Endothelial cell (in vitro differentiated cells): ENCODE measurements around the gene UBA7. TPM values are rescaled to one million over a fixed set of nuclear protein-coding genes. Genes with fewer than 3 reads are reported as not detected.
A peak's percentile ranks its signal among the peaks of the same experiment; 100 is the strongest.
"Not testable (repeated sequence)": the region's sequence is repeated elsewhere in the genome, so short reads cannot be mapped to it uniquely, and the experiment has no call there.

ENCODE experiments used
- DNase-seq: peaks from one replicate; pipeline ENCODE4 v3.0.0; 2021; ENCODE audit warnings: low spot score
- H3K27ac Mint-ChIP-seq: one replicate; pipeline ENCODE4 v1.8.0; 2021; ENCODE audit warnings: mixed read lengths, inconsistent platforms; ENCODE audit not compliant: unreplicated experiment
- H3K27me3 Mint-ChIP-seq: one replicate; pipeline ENCODE4 v1.8.0; 2021; ENCODE audit warnings: mild to moderate bottlenecking, moderate library complexity, mixed read lengths, inconsistent platforms; ENCODE audit not compliant: unreplicated experiment
- H3K36me3 Mint-ChIP-seq: one replicate; pipeline ENCODE4 v1.8.0; 2021; ENCODE audit warnings: mild to moderate bottlenecking, low read depth, mixed read lengths, inconsistent platforms; ENCODE audit not compliant: unreplicated experiment
- H3K4me1 Mint-ChIP-seq: one replicate; pipeline ENCODE4 v1.8.0; 2021; ENCODE audit warnings: mild to moderate bottlenecking, mixed read lengths, inconsistent platforms; ENCODE audit not compliant: unreplicated experiment
- H3K4me3 Mint-ChIP-seq: one replicate; pipeline ENCODE4 v1.8.0; 2021; ENCODE audit warnings: mild to moderate bottlenecking, mixed read lengths, inconsistent platforms; ENCODE audit not compliant: unreplicated experiment
- H3K9me3 Mint-ChIP-seq: one replicate; pipeline ENCODE4 v1.8.0; 2021; ENCODE audit warnings: mixed read lengths, inconsistent platforms; ENCODE audit not compliant: unreplicated experiment
- CTCF ChIP-seq: fragments of 200-600 bp; sonication (generic); IDR thresholded peaks from one replicate; pipeline ENCODE4 v1.5.0; 2021; ENCODE audit warnings: antibody characterized with exemption; ENCODE audit not compliant: unreplicated experiment
- total RNA-seq: library from RNA; stranded (reverse); fragmentation: NEBNext Ultra II Directional; extraction: Animal tissue kit (Norgen Biotek cat#: 25700); gene quantifications from one replicate; pipeline ENCODE4 v1.2.1, GENCODE V29; 2021; ENCODE audit not compliant: unreplicated experiment

UBA7 gene
- total RNA-seq, 1 donor from 2014 or later: 6.0 TPM

DNA sequence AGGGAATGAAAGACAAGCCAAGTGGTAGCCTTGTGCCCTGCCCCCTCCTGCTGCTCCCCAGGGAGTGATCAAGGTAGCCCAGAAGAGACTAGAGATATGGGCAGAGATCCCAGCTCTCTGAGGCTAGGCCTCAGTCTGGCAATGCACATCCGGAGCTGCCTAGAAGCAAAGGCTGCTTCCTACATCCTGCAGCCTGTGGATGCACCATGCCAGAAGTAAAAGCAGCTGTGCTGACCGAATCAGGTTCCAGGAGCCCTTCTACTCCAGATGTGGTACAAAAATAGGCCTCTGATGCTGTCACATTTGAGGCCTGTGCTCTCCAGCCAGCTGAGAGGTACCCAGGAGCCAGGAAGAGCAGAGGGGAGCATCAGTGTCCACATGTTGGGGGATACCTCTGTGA is 26.6 kb upstream of the UBA7 start:
- no peak overlapping the region for H3K4me3 Mint-ChIP-seq
- peaks cover 7% of the 10 kb centered on the region for H3K27me3 Mint-ChIP-seq
- H3K9me3 Mint-ChIP-seq: no peaks in the 10 kb centered on the region
- H3K4me1 Mint-ChIP-seq: peaks cover 37% of the 10 kb centered on the region
- TF ChIP-seq CTCF: no peak
- H3K36me3 Mint-ChIP-seq: no peaks in the 10 kb centered on the region
- no peak for DNase-seq
- H3K27ac Mint-ChIP-seq: peak overlapping the region; percentile 88

GRCh38 chr3:49839193-49839809 is 25.5 kb upstream of the UBA7 start:
- Mint-ChIP-seq H3K4me3 (no peak overlapping the region), H3K27me3 (peaks cover 5% of the 10 kb centered on the region), H3K36me3 (no peaks in the 10 kb centered on the region), H3K4me1 (peaks cover 37% of the 10 kb centered on the region), H3K9me3 (no peaks in the 10 kb centered on the region), H3K27ac (no peak overlapping the region)
- TF ChIP-seq CTCF: peak; percentile 90
- peak; percentile 74 for DNase-seq

- H3K27me3 Mint-ChIP-seq: no peaks in the 10 kb centered on the region
- H3K4me3 Mint-ChIP-seq: no peak overlapping the region
Measured at GRCh38 chr3:49831341-49831740, 17.6 kb upstream of the UBA7 start.

DNA sequence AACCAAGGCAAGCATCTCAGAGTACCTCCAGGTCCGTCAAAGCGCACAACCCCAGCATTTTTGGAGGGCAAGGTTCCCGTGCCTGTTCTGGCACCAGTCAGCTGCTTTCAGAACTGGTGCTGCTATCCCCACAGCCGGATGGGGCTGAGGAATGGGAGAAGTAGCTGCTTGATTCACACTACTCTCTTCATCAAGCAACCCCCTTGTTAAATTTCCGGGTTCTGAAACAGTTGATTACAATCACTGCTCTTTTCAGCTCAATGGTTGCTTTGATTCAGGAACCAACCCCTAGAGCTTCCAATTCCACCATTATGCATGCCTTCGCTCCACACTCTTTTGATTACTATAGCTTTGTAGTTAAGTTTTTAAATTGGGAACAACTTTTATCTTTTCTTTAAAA is 12.3 kb upstream of the UBA7 start:
- no peaks in the 10 kb centered on the region for H3K27me3 Mint-ChIP-seq
- no peaks in the 10 kb centered on the region for H3K9me3 Mint-ChIP-seq
- H3K27ac Mint-ChIP-seq: peak overlapping the region; percentile 14
- no peak overlapping the region for H3K4me3 Mint-ChIP-seq
- DNase-seq: no peak
- peaks cover 3% of the 10 kb centered on the region for H3K36me3 Mint-ChIP-seq
- no peaks in the 10 kb centered on the region for H3K4me1 Mint-ChIP-seq
- no peak for TF ChIP-seq CTCF

More at GRCh38 chr3:49831341-49831740, 17.6 kb upstream of the UBA7 start:
- DNase-seq: no peak
- TF ChIP-seq CTCF: no peak
- peaks cover 3% of the 10 kb centered on the region for H3K36me3 Mint-ChIP-seq
- no peak overlapping the region for H3K27ac Mint-ChIP-seq
- peaks cover 3% of the 10 kb centered on the region for H3K4me1 Mint-ChIP-seq
- no peaks in the 10 kb centered on the region for H3K9me3 Mint-ChIP-seq

GRCh38 chr3:49823131-49823530 is 9.4 kb upstream of the UBA7 start:
- H3K27me3 Mint-ChIP-seq, H3K36me3 Mint-ChIP-seq, H3K9me3 Mint-ChIP-seq, H3K4me3 Mint-ChIP-seq, H3K27ac Mint-ChIP-seq, H3K4me1 Mint-ChIP-seq, DNase-seq: not testable (repeated sequence)
